GM06990 (cell line): ENCODE results near the gene AQP7.

ENCODE experiments used
- DNase-seq: peaks from one replicate; pipeline ENCODE4 v3.0.0-alpha.2; 2011; ENCODE audit not compliant: insufficient read length; ENCODE audit errors: extremely low read depth
- H3K27me3 ChIP-seq: replicated peaks from 2 replicates; pipeline ENCODE4 v1.6.0; 2011; ENCODE audit warnings: low read length; ENCODE audit not compliant: control insufficient read depth, insufficient read depth
- H3K36me3 ChIP-seq: 2 replicates; pipeline ENCODE4 v1.5.1; 2011; ENCODE audit warnings: low read length; ENCODE audit not compliant: control insufficient read depth, insufficient read depth
- H3K4me3 ChIP-seq: replicated peaks from 2 replicates; pipeline ENCODE4 v1.5.1; 2011; ENCODE audit warnings: low read depth, mild to moderate bottlenecking, control low read depth, low read length
- TF ChIP-seq, protein P1 (sequence below): IDR thresholded peaks from 2 replicates; pipeline ENCODE4 v1.5.1; 2011; ENCODE audit warnings: low read length, control low read depth, mild to moderate bottlenecking, inconsistent platforms; ENCODE audit not compliant: insufficient read depth, poor library complexity, severe bottlenecking

The AQP7 gene

GRCh38 chr9:33436445-33436844, 34.1 kb upstream of the AQP7 start:
- TF ChIP-seq, protein P1, sequence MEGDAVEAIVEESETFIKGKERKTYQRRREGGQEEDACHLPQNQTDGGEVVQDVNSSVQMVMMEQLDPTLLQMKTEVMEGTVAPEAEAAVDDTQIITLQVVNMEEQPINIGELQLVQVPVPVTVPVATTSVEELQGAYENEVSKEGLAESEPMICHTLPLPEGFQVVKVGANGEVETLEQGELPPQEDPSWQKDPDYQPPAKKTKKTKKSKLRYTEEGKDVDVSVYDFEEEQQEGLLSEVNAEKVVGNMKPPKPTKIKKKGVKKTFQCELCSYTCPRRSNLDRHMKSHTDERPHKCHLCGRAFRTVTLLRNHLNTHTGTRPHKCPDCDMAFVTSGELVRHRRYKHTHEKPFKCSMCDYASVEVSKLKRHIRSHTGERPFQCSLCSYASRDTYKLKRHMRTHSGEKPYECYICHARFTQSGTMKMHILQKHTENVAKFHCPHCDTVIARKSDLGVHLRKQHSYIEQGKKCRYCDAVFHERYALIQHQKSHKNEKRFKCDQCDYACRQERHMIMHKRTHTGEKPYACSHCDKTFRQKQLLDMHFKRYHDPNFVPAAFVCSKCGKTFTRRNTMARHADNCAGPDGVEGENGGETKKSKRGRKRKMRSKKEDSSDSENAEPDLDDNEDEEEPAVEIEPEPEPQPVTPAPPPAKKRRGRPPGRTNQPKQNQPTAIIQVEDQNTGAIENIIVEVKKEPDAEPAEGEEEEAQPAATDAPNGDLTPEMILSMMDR: no peak
- H3K4me3 ChIP-seq: no peak overlapping the region
- peaks cover 1% of the 10 kb centered on the region; the same call in 1 of the 2 replicates for H3K27me3 ChIP-seq
- DNase-seq: no peak
- H3K36me3 ChIP-seq: no peaks in the 10 kb centered on the region

DNA sequence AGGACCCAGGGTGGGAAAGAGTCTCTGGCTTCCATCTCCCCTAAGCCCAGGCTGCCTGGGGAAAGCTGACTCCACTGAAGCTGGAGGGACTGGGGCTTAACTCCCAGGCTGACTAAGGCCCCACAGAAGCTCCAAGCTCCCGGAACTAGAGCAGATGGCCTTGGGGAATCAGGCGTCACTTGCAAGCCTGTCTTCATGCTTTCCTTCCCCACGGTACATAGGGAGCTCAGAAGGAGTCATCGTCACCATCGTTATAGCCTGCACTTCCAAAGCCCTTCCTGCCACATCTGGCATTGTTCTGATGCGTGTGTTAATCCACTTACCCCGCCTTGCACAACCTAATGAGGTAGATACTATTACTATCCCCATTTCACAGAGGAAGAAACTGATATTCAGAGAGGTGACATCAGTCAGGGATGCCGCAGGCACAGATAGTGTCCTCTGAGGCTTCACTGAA, 33.5 kb upstream of the AQP7 start:
- Histone ChIP-seq H3K4me3 (no peak overlapping the region), H3K27me3 (peaks cover 3% of the 10 kb centered on the region), H3K36me3 (no peaks in the 10 kb centered on the region)
- TF ChIP-seq, protein P1: no peak
- no peak for DNase-seq

DNA sequence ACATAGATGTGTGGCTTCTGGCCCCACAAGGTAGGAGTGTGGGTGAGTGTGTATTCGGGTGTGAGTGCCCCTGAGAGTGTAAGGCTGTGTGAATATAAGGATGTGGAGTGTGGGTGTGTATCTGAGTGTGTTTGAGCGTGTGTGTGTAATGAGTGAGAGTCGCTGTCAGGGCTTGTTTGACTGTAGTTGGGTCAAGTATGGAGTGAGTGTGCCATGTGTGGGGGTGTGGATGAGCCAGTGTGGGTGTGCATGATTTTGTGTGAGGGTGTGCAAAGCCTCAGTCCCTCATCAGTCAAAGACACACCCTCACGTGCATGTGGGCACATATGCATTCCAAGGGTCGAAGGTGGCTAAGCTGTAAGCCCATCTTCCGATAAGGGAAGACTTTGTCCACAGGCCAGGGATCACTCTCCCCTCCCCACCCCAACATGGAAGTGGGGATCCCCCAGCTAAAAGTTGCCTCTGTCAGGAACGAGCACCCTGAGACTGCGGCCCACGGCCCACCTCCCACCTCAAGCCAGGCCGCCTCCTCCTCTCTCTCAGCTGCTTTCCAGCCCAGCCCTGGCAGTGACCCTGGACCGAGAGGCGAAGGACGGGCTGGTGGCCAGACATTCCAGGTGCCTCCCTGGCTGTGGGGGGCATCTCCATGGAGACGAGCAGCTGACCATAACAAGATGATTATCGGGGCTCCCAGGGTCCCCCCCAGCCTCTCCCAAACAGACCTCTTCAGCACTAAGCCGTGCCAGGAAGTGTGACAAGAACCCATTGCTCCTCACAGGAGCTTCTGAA, 32.1 kb upstream of the AQP7 start:
- DNase-seq: no peak
- Histone ChIP-seq H3K4me3 (no peak overlapping the region), H3K36me3 (no peaks in the 10 kb centered on the region), H3K27me3 (peaks cover 4% of the 10 kb centered on the region)
- TF ChIP-seq, protein P1: no peak

DNA sequence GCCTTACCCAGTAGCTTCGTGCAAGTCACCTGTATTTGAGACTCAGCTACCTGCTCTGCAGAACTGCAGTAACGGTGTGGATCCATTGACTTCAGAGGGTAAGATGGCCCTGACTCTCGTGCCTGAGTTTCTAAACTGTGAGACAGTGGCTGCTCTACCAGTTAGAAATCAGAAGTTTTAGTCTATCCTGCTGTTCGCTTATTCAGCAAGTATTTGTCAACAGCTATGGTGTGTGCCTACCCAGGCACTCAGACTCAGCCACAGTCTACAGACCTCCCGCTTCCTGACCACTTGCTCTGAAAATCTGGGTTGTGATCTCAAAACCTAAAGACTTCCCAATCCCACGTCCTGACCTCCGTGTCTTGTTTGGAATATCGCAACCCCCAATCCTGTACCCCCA, 31.5 kb upstream of the AQP7 start:
- Histone ChIP-seq H3K4me3 (no peak overlapping the region), H3K36me3 (no peaks in the 10 kb centered on the region), H3K27me3 (peaks cover 4% of the 10 kb centered on the region; the same call in 1 of the 2 replicates)
- no peak for DNase-seq
- TF ChIP-seq, protein P1: no peak

DNA sequence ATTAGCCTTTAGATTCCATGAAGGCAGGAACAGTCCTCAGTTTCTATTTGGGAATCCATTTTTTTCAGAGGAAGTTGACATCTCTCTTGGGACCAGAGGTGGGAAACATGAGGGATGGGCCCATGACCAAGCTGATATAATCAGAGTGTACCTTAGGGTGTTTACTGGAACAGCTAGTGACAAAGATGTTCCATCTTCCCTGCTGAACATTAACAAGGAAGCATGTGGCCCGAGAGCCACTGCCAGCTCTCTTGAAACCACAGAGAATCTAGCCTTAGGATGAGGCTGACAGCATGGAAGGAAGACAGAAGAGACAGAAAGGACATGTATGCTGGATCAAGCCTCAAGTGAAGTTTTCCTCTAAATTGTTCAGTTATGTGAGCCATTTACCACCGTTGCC, 29.1 kb upstream of the AQP7 start:
- TF ChIP-seq, protein P1: no peak
- no peak for DNase-seq
- Histone ChIP-seq H3K27me3 (peaks cover 4% of the 10 kb centered on the region; the same call in 1 of the 2 replicates), H3K36me3 (no peaks in the 10 kb centered on the region), H3K4me3 (no peak overlapping the region)
